Smooth muscle cell of bladder (primary cell): Measurements from ENCODE around the gene ARHGAP24. TPM values are rescaled to one million over a fixed set of nuclear protein-coding genes. Genes with fewer than 3 reads are reported as not detected.

Source experiments
- total RNA-seq: library from RNA; depleted of rRNA; stranded (reverse); fragments of >200 nt; gene quantifications from 2 replicates; pipeline ENCODE4 v1.2.3, GENCODE V29; 2014

ARHGAP24 gene
- total RNA-seq: 40.5 and 55.5 TPM in 2 replicates

DNA sequence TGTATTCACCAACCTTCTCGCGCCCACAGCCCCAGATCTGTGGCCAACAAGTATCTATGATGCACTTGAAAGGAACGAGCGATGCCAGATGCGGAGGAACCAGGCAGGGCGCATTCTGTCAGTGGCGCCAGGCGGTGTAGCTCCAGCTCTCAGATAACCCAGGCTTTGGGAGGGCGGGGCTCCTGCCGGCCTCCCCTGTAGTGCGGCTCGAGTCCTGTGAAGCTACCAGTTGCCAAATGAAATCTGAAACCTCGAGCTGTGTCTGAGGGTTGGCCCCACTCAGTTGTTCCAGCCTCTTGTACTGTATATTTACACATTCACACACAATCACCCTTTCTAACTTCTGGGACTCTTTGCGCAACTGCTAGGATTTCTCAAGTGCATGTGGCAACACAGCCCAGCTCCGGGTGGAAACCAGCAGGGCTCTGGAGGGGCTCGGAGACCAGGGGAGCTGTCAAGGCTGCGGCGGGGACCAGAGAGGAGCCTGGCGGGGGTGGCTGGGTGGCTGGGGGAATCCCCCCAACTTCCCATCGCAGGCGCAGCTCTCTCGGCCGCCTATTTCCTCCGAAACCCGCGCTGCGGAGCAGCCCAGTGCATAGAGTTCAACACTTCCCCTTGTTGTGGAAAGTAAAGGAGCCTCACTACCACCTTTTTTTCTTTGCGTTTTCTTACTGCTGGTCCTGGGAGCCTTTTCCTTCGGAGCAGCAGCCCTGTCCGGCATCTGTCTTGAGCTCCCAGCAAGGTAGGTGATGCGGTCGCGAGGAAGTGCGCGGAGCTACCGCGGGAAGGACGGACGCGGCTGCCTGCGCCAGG is at the start of gene ARHGAP24:
Gene ARHGAP24 (plus strand): TSS at position 333 of the 813 bp plus-strand sequence.

